Measurements from ENCODE around the gene XYLT1.

The XYLT1 gene

GRCh38 chr16:17451843-17452242, 18.9 kb downstream of the XYLT1 start:
- no peak for ATAC-seq
- no peak for TF ChIP-seq TCF4 (CRISPR knock-in tag; IDR thresholded peaks at IDR 0.05; ENCODE audit: borderline replicate concordance)
- TF ChIP-seq GLIS3 (CRISPR knock-in tag; IDR thresholded peaks at IDR 0.05), result no peak

- TF ChIP-seq ZNF70 (CRISPR knock-in tag; IDR thresholded peaks at IDR 0.05) (no peak), BACH2 (CRISPR knock-in tag; IDR thresholded peaks at IDR 0.05; ENCODE audit: borderline replicate concordance) (no peak), ARNTL (CRISPR knock-in tag; IDR thresholded peaks at IDR 0.05; ENCODE audit: borderline replicate concordance, low read depth) (no peak), PPARA (CRISPR knock-in tag; IDR thresholded peaks at IDR 0.05; ENCODE audit: borderline replicate concordance) (no peak), GLIS3 (CRISPR knock-in tag; IDR thresholded peaks at IDR 0.05) (no peak), ISL1 (CRISPR knock-in tag; IDR thresholded peaks at IDR 0.05) (no peak), ZFP3 (CRISPR knock-in tag; IDR thresholded peaks at IDR 0.05) (no peak), RARB (CRISPR knock-in tag; IDR thresholded peaks at IDR 0.05) (no peak), SNAI2 (CRISPR knock-in tag; IDR thresholded peaks at IDR 0.05) (no peak), CSRNP3 (CRISPR knock-in tag; IDR thresholded peaks at IDR 0.05) (no peak), TOX (CRISPR knock-in tag; IDR thresholded peaks at IDR 0.05; ENCODE audit: borderline replicate concordance) (no peak)
- TF ChIP-seq, protein P1, sequence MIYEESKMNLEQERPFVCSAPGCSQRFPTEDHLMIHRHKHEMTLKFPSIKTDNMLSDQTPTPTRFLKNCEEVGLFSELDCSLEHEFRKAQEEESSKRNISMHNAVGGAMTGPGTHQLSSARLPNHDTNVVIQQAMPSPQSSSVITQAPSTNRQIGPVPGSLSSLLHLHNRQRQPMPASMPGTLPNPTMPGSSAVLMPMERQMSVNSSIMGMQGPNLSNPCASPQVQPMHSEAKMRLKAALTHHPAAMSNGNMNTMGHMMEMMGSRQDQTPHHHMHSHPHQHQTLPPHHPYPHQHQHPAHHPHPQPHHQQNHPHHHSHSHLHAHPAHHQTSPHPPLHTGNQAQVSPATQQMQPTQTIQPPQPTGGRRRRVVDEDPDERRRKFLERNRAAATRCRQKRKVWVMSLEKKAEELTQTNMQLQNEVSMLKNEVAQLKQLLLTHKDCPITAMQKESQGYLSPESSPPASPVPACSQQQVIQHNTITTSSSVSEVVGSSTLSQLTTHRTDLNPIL (CRISPR knock-in tag; IDR thresholded peaks at IDR 0.05; ENCODE audit: low read depth), result no peak
- TF ChIP-seq, protein P2, sequence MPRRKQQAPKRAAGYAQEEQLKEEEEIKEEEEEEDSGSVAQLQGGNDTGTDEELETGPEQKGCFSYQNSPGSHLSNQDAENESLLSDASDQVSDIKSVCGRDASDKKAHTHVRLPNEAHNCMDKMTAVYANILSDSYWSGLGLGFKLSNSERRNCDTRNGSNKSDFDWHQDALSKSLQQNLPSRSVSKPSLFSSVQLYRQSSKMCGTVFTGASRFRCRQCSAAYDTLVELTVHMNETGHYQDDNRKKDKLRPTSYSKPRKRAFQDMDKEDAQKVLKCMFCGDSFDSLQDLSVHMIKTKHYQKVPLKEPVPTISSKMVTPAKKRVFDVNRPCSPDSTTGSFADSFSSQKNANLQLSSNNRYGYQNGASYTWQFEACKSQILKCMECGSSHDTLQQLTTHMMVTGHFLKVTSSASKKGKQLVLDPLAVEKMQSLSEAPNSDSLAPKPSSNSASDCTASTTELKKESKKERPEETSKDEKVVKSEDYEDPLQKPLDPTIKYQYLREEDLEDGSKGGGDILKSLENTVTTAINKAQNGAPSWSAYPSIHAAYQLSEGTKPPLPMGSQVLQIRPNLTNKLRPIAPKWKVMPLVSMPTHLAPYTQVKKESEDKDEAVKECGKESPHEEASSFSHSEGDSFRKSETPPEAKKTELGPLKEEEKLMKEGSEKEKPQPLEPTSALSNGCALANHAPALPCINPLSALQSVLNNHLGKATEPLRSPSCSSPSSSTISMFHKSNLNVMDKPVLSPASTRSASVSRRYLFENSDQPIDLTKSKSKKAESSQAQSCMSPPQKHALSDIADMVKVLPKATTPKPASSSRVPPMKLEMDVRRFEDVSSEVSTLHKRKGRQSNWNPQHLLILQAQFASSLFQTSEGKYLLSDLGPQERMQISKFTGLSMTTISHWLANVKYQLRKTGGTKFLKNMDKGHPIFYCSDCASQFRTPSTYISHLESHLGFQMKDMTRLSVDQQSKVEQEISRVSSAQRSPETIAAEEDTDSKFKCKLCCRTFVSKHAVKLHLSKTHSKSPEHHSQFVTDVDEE (CRISPR knock-in tag; IDR thresholded peaks at IDR 0.05), result no peak
- no peak for ATAC-seq
Observed at GRCh38 chr16:17450291-17450690, 20.5 kb downstream of the XYLT1 start.

- TF ChIP-seq ESRRG (CRISPR knock-in tag; IDR thresholded peaks at IDR 0.05), result no peak
- TF ChIP-seq, protein P1 (CRISPR knock-in tag; IDR thresholded peaks at IDR 0.05; ENCODE audit: low read depth), result no peak
- TF ChIP-seq ZFP30 (CRISPR knock-in tag; IDR thresholded peaks at IDR 0.05), result no peak
- TF ChIP-seq CSRNP3 (CRISPR knock-in tag; IDR thresholded peaks at IDR 0.05), result no peak
- no peak for TF ChIP-seq PPARA (CRISPR knock-in tag; IDR thresholded peaks at IDR 0.05; ENCODE audit: borderline replicate concordance)
- TF ChIP-seq ZNF565 (CRISPR knock-in tag; conservative IDR thresholded peaks at IDR 0.05; ENCODE audit: low read depth), result no peak
- no peak for TF ChIP-seq ZNF70 (CRISPR knock-in tag; IDR thresholded peaks at IDR 0.05)
- no peak for TF ChIP-seq ZNF8 (CRISPR knock-in tag; IDR thresholded peaks at IDR 0.05)
- TF ChIP-seq SNAI2 (CRISPR knock-in tag; IDR thresholded peaks at IDR 0.05), result no peak
- no peak for TF ChIP-seq ARNTL (CRISPR knock-in tag; IDR thresholded peaks at IDR 0.05; ENCODE audit: borderline replicate concordance, low read depth)
- TF ChIP-seq ZFP3 (CRISPR knock-in tag; IDR thresholded peaks at IDR 0.05), result no peak
- no peak for TF ChIP-seq GLIS3 (CRISPR knock-in tag; IDR thresholded peaks at IDR 0.05)
- no peak for TF ChIP-seq ZC3H10 (CRISPR knock-in tag; IDR thresholded peaks at IDR 0.05)
- no peak for ATAC-seq
Observed at GRCh38 chr16:17448640-17449638, 21.8 kb downstream of the XYLT1 start.
